Central memory CD8-positive, alpha-beta T cell (primary cell): Measurements from ENCODE around the gene SSTR5.
"Not testable (repeated sequence)": the region's sequence is repeated elsewhere in the genome, so short reads cannot be mapped to it uniquely, and the experiment has no call there.

Source experiments
- ATAC-seq: fragments of 150-1000 bp; cut with Tn5 transposase; replicated peaks from 2 replicates; pipeline ENCODE4 v1.10.0; 2022; ENCODE audit warnings: mild to moderate bottlenecking, moderate FRiP score, moderate number of reproducible peaks; ENCODE audit not compliant: poor library complexity, severe bottlenecking; ENCODE audit errors: extremely low read depth
- DNase-seq, 2 donors: peaks; one replicate each; pipeline ENCODE4 v3.0.0; 2021; ENCODE audit warnings: low spot score in 2 of 2
- H3K27ac Mint-ChIP-seq: one replicate; pipeline ENCODE4 v1.8.0; 2022; ENCODE audit warnings: low read depth, mild to moderate bottlenecking, moderate library complexity, mixed read lengths
- H3K27me3 Mint-ChIP-seq: one replicate; pipeline ENCODE4 v1.8.0; 2022; ENCODE audit warnings: mixed read lengths
- H3K36me3 Mint-ChIP-seq: one replicate; pipeline ENCODE4 v1.8.0; 2022; ENCODE audit warnings: mild to moderate bottlenecking, moderate library complexity, mixed read lengths; ENCODE audit not compliant: insufficient read depth
- H3K4me1 Mint-ChIP-seq: one replicate; pipeline ENCODE4 v1.8.0; 2022; ENCODE audit warnings: mixed read lengths
- H3K4me3 Mint-ChIP-seq: one replicate; pipeline ENCODE4 v1.8.0; 2022; ENCODE audit warnings: mild to moderate bottlenecking, moderate library complexity, mixed read lengths
- H3K9me3 Mint-ChIP-seq: one replicate; pipeline ENCODE4 v1.8.0; 2022; ENCODE audit warnings: mixed read lengths

SSTR5 gene

GRCh38 chr16:1072526-1073261 lies at the start of gene SSTR5:
TSS of gene SSTR5 (plus strand) at chr16:1072747. CDS start at chr16:1078869, 6,122 bp downstream.
- Mint-ChIP-seq H3K27me3 (peaks cover 28% of the 10 kb centered on the region), H3K9me3 (no peaks in the 10 kb centered on the region), H3K27ac (no peak within 1 kb of the TSS), H3K36me3 (peaks cover 1% of the 10 kb centered on the region), H3K4me3 (no peak within 1 kb of the TSS), H3K4me1 (peaks cover under 1% of the 10 kb centered on the region)
- ATAC-seq (no peak), DNase-seq (no peak)

- no peaks in the 10 kb centered on the region for H3K4me1 Mint-ChIP-seq
- no peak overlapping the region for H3K4me3 Mint-ChIP-seq
- ATAC-seq: no peak
- no peak overlapping the region for H3K27ac Mint-ChIP-seq
- no peak for DNase-seq
- H3K27me3 Mint-ChIP-seq: no peaks in the 10 kb centered on the region
- no peaks in the 10 kb centered on the region for H3K36me3 Mint-ChIP-seq
- no peaks in the 10 kb centered on the region for H3K9me3 Mint-ChIP-seq
Measured at GRCh38 chr16:1024138-1024537, 48.4 kb upstream of the SSTR5 start.

- not testable (repeated sequence) for ATAC-seq, H3K27me3 Mint-ChIP-seq, DNase-seq, H3K4me3 Mint-ChIP-seq, H3K36me3 Mint-ChIP-seq, H3K9me3 Mint-ChIP-seq, H3K27ac Mint-ChIP-seq, H3K4me1 Mint-ChIP-seq
Measured at GRCh38 chr16:1025183-1025809, 47.3 kb upstream of the SSTR5 start.

GRCh38 chr16:1026057-1026783 lies 46.3 kb upstream of the SSTR5 start:
- Mint-ChIP-seq H3K36me3 (no peaks in the 10 kb centered on the region), H3K4me1 (no peaks in the 10 kb centered on the region), H3K4me3 (no peak overlapping the region), H3K27me3 (no peaks in the 10 kb centered on the region), H3K27ac (no peak overlapping the region), H3K9me3 (no peaks in the 10 kb centered on the region)
- DNase-seq (no peak), ATAC-seq (no peak)

- Mint-ChIP-seq H3K4me3 (no peak overlapping the region), H3K4me1 (no peaks in the 10 kb centered on the region), H3K27me3 (no peaks in the 10 kb centered on the region), H3K36me3 (no peaks in the 10 kb centered on the region), H3K27ac (no peak overlapping the region), H3K9me3 (no peaks in the 10 kb centered on the region)
- DNase-seq (no peak), ATAC-seq (no peak)
Measured at GRCh38 chr16:1026784-1027500, 45.6 kb upstream of the SSTR5 start.

GRCh38 chr16:1027501-1027815 lies 45.1 kb upstream of the SSTR5 start:
- no peak for DNase-seq
- no peak overlapping the region for H3K27ac Mint-ChIP-seq
- H3K9me3 Mint-ChIP-seq: no peaks in the 10 kb centered on the region
- H3K27me3 Mint-ChIP-seq: no peaks in the 10 kb centered on the region
- no peaks in the 10 kb centered on the region for H3K4me1 Mint-ChIP-seq
- no peak for ATAC-seq
- no peaks in the 10 kb centered on the region for H3K36me3 Mint-ChIP-seq
- H3K4me3 Mint-ChIP-seq: no peak overlapping the region

GRCh38 chr16:1028056-1028455 lies 44.5 kb upstream of the SSTR5 start:
- no peaks in the 10 kb centered on the region for H3K9me3 Mint-ChIP-seq
- no peak overlapping the region for H3K4me3 Mint-ChIP-seq
- no peaks in the 10 kb centered on the region for H3K36me3 Mint-ChIP-seq
- DNase-seq (no peak), ATAC-seq (no peak)
- H3K27me3 Mint-ChIP-seq: no peaks in the 10 kb centered on the region
- H3K4me1 Mint-ChIP-seq: no peaks in the 10 kb centered on the region
- H3K27ac Mint-ChIP-seq: no peak overlapping the region

- H3K9me3 Mint-ChIP-seq: no peaks in the 10 kb centered on the region
- H3K4me1 Mint-ChIP-seq: no peaks in the 10 kb centered on the region
- no peak for ATAC-seq
- DNase-seq: no peak
- H3K36me3 Mint-ChIP-seq: no peaks in the 10 kb centered on the region
- H3K27ac Mint-ChIP-seq: no peak overlapping the region
- H3K27me3 Mint-ChIP-seq: no peaks in the 10 kb centered on the region
- H3K4me3 Mint-ChIP-seq: no peak overlapping the region
Measured at GRCh38 chr16:1028524-1029258, 43.9 kb upstream of the SSTR5 start.

GRCh38 chr16:1029259-1029545 lies 43.3 kb upstream of the SSTR5 start:
- no peak overlapping the region for H3K27ac Mint-ChIP-seq
- no peak overlapping the region for H3K4me3 Mint-ChIP-seq
- H3K36me3 Mint-ChIP-seq: no peaks in the 10 kb centered on the region
- no peaks in the 10 kb centered on the region for H3K27me3 Mint-ChIP-seq
- DNase-seq: no peak
- H3K9me3 Mint-ChIP-seq: no peaks in the 10 kb centered on the region
- ATAC-seq: no peak
- H3K4me1 Mint-ChIP-seq: no peaks in the 10 kb centered on the region

- Mint-ChIP-seq H3K36me3 (no peaks in the 10 kb centered on the region), H3K4me1 (no peaks in the 10 kb centered on the region)
Measured at GRCh38 chr16:1030473-1030901, 42.1 kb upstream of the SSTR5 start.

GRCh38 chr16:1031666-1032065 lies 40.9 kb upstream of the SSTR5 start:
- H3K4me3 Mint-ChIP-seq: no peak overlapping the region
- no peaks in the 10 kb centered on the region for H3K9me3 Mint-ChIP-seq
- ATAC-seq (no peak), DNase-seq (no peak)
- no peaks in the 10 kb centered on the region for H3K27me3 Mint-ChIP-seq
- H3K4me1 Mint-ChIP-seq: no peaks in the 10 kb centered on the region
- no peaks in the 10 kb centered on the region for H3K36me3 Mint-ChIP-seq
- H3K27ac Mint-ChIP-seq: no peak overlapping the region

More at GRCh38 chr16:1030473-1030901, 42.1 kb upstream of the SSTR5 start:
- DNase-seq (no peak), ATAC-seq (no peak)
- Mint-ChIP-seq H3K9me3 (no peaks in the 10 kb centered on the region), H3K27ac (no peak overlapping the region), H3K4me3 (no peak overlapping the region), H3K27me3 (no peaks in the 10 kb centered on the region)

- H3K4me3 Mint-ChIP-seq: no peak overlapping the region
- ATAC-seq (no peak), DNase-seq (no peak)
- H3K27me3 Mint-ChIP-seq: no peaks in the 10 kb centered on the region
- no peak overlapping the region for H3K27ac Mint-ChIP-seq
- no peaks in the 10 kb centered on the region for H3K36me3 Mint-ChIP-seq
- H3K4me1 Mint-ChIP-seq: no peaks in the 10 kb centered on the region
- no peaks in the 10 kb centered on the region for H3K9me3 Mint-ChIP-seq
Measured at GRCh38 chr16:1032607-1033006, 39.9 kb upstream of the SSTR5 start.
